Subcutaneous adipose tissue (tissue), 4 donors: ENCODE measurements around the gene SCRT2. TPM values are rescaled to one million over a fixed set of nuclear protein-coding genes. Genes with fewer than 3 reads are reported as not detected.

Experiments
- CTCF ChIP-seq: fragments of 450-650 bp; IDR thresholded peaks from one replicate; pipeline ENCODE4 v1.5.1; 2016; ENCODE audit warnings: low read depth, mild to moderate bottlenecking, control low read depth, antibody characterized with exemption, moderate library complexity
- total RNA-seq, 4 donors: library from RNA; depleted of rRNA; stranded (reverse); fragments of >200 nt; gene quantifications; one replicate each; pipeline ENCODE4 v1.1.0, GENCODE V29; 2016

SCRT2 gene
- total RNA-seq, 4 donors from 2014 or later, result not detected

- no peak for TF ChIP-seq CTCF
Measured at GRCh38 chr20:707451-708110, 32.0 kb upstream of the SCRT2 start.

GRCh38 chr20:706366-706885 lies 30.8 kb upstream of the SCRT2 start:
- no peak for TF ChIP-seq CTCF

GRCh38 chr20:704726-705125 lies 29.1 kb upstream of the SCRT2 start:
- TF ChIP-seq CTCF, result no peak

GRCh38 chr20:703426-703825 lies 27.8 kb upstream of the SCRT2 start:
- no peak for TF ChIP-seq CTCF

- TF ChIP-seq CTCF, result no peak
Measured at GRCh38 chr20:703006-703405, 27.4 kb upstream of the SCRT2 start.

GRCh38 chr20:701401-702129 lies 26.0 kb upstream of the SCRT2 start:
- no peak for TF ChIP-seq CTCF

- TF ChIP-seq CTCF, result no peak
Measured at GRCh38 chr20:699811-700338, 24.3 kb upstream of the SCRT2 start.
